Neural progenitor cell (in vitro differentiated cells): Measurements from ENCODE around the gene ITGA2B.

Experiments
- EZH2 ChIP-seq: fragments of 200-600 bp; sonication (generic); IDR thresholded peaks from 2 replicates; pipeline ENCODE4 v1.6.1; 2017; ENCODE audit warnings: antibody characterized with exemption, mild to moderate bottlenecking, moderate library complexity
- TF ChIP-seq, protein P1 (sequence below): fragments of 200-600 bp; sonication (generic); IDR thresholded peaks from 2 replicates; pipeline ENCODE4 v1.5.1; 2017; ENCODE audit warnings: antibody characterized with exemption, mild to moderate bottlenecking

GRCh38 chr17:44359458-44360143 lies 29.8 kb downstream of the ITGA2B start:
- TF ChIP-seq, protein P1, sequence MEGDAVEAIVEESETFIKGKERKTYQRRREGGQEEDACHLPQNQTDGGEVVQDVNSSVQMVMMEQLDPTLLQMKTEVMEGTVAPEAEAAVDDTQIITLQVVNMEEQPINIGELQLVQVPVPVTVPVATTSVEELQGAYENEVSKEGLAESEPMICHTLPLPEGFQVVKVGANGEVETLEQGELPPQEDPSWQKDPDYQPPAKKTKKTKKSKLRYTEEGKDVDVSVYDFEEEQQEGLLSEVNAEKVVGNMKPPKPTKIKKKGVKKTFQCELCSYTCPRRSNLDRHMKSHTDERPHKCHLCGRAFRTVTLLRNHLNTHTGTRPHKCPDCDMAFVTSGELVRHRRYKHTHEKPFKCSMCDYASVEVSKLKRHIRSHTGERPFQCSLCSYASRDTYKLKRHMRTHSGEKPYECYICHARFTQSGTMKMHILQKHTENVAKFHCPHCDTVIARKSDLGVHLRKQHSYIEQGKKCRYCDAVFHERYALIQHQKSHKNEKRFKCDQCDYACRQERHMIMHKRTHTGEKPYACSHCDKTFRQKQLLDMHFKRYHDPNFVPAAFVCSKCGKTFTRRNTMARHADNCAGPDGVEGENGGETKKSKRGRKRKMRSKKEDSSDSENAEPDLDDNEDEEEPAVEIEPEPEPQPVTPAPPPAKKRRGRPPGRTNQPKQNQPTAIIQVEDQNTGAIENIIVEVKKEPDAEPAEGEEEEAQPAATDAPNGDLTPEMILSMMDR, result no peak
- no peak for TF ChIP-seq EZH2
